Caco-2 (cell line): ENCODE measurements around the gene DR1. TPM values are rescaled to one million over a fixed set of nuclear protein-coding genes. Genes with fewer than 3 reads are reported as not detected.
A peak's percentile ranks its signal among the peaks of the same experiment; 100 is the strongest.

Experiments
- BruUV-seq: library from RNA; stranded (reverse); fragments of 400-500 nt; replicated peaks from 2 replicates; lab custom pipeline; 2021; lab: Mats Ljungman, UMichigan
- CTCF ChIA-PET: fragments of 300-600 bp; sonication (Branson Sonifier 250); formaldehyde crosslinking; loops from one replicate; lab custom pipeline; 2022; ENCODE audit warnings: antibody characterized with exemption; lab: Charles Lee
- POLR2A ChIA-PET: fragments of 300-600 bp; sonication (Branson Sonifier 250); formaldehyde crosslinking; loops from one replicate; lab custom pipeline; 2022; ENCODE audit warnings: antibody characterized with exemption; lab: Charles Lee
- DNase-seq, 2 experiments: peaks; one replicate each; pipeline versions ENCODE4 v3.0.0 to v3.0.0-alpha.2; 2020 to 2022
- H3K27me3 ChIP-seq: replicated peaks from 2 replicates; pipeline ENCODE4 v1.6.0; 2011; ENCODE audit warnings: low read length; ENCODE audit not compliant: control insufficient read depth, insufficient read depth
- H3K36me3 ChIP-seq: 2 replicates; pipeline ENCODE4 v1.5.1; 2011; ENCODE audit warnings: low read length; ENCODE audit not compliant: control insufficient read depth, insufficient read depth
- H3K4me1 ChIP-seq: fragments of 250-450 bp; sonication (Bioruptor Pico); 2 replicates; pipeline ENCODE4 v1.5.1; 2020; ENCODE audit warnings: mild to moderate bottlenecking
- H3K4me3 ChIP-seq: 2 replicates; pipeline ENCODE4 v1.5.1; 2011; ENCODE audit warnings: low read depth, mild to moderate bottlenecking, control low read depth, low read length
- H3K9me3 ChIP-seq: fragments of 250-450 bp; sonication (Bioruptor Pico); 2 replicates; pipeline ENCODE4 v1.5.1; 2020; ENCODE audit warnings: mild to moderate bottlenecking, moderate library complexity
- H3K27ac Mint-ChIP-seq: one replicate; pipeline ENCODE4 v1.8.0; 2022; ENCODE audit warnings: mixed read lengths; ENCODE audit not compliant: unreplicated experiment
- H3K27me3 Mint-ChIP-seq: one replicate; pipeline ENCODE4 v1.8.0; 2022; ENCODE audit warnings: mixed read lengths; ENCODE audit not compliant: insufficient read depth, unreplicated experiment
- H3K36me3 Mint-ChIP-seq: one replicate; pipeline ENCODE4 v1.8.0; 2022; ENCODE audit warnings: mild to moderate bottlenecking, mixed read lengths; ENCODE audit not compliant: insufficient read depth, unreplicated experiment
- H3K4me1 Mint-ChIP-seq: one replicate; pipeline ENCODE4 v1.8.0; 2022; ENCODE audit warnings: low read depth, mixed read lengths; ENCODE audit not compliant: unreplicated experiment
- H3K4me3 Mint-ChIP-seq: one replicate; pipeline ENCODE4 v1.8.0; 2022; ENCODE audit warnings: mild to moderate bottlenecking, moderate library complexity, mixed read lengths; ENCODE audit not compliant: unreplicated experiment
- H3K9me3 Mint-ChIP-seq: one replicate; pipeline ENCODE4 v1.8.0; 2022; ENCODE audit warnings: mixed read lengths; ENCODE audit not compliant: unreplicated experiment
- intact Hi-C: fragments of 100-400 bp; cut with micrococcal nuclease; formaldehyde crosslinking; loops from one replicate; pipeline ENCODE4 v1.10.0; 2022; ENCODE audit not compliant: unreplicated experiment
- total RNA-seq: library from RNA; stranded (reverse); gene quantifications from 2 replicates; pipeline ENCODE4 v1.2.3, GENCODE V29; 2022
- TF ChIP-seq, protein P1 (sequence below), 2 experiments: fragments of 200-600 bp in 1 of 2; IDR thresholded peaks; 1 replicate in 1 of 2; 2 replicates in 1 of 2; pipeline versions ENCODE4 v1.5.1 to v1.8.0; 2011 to 2022; ENCODE audit warnings: antibody characterized with exemption in 1 of 2, control low read depth in 1 of 2, inconsistent platforms in 1 of 2, low read depth in 1 of 2, low read length in 1 of 2, mild to moderate bottlenecking in 1 of 2, moderate library complexity in 1 of 2; ENCODE audit not compliant: insufficient read depth in 1 of 2, severe bottlenecking in 1 of 2, unreplicated experiment in 1 of 2

DR1 gene
- total RNA-seq, 1 experiment from 2014 or later, result 30.5 TPM

DNA sequence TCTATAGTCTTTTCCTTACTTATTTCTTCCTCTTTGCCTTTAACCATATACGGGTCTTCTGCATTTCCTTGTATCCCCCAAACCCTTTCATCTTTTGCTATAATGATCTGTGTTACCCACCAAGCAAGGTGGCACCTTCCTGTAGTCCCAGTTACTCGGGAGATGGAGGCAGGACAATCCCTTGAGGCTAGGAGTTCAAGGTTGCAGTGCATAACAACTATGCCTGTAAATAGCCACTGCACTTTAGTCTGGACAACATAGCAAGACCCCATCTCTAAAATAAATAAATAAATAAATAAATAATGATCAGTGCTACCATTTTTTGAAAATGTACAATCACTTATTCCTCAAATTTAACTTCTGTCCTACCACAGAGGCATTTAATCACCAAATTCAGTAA, 11.5 kb downstream of the DR1 start:
- Histone ChIP-seq H3K27me3 (no peaks in the 10 kb centered on the region), H3K4me1 (no peaks in the 10 kb centered on the region), H3K9me3 (no peaks in the 10 kb centered on the region), H3K4me3 (no peak overlapping the region), H3K36me3 (no peaks in the 10 kb centered on the region; the same call in 1 of the 2 replicates)
- Mint-ChIP-seq H3K9me3 (no peaks in the 10 kb centered on the region), H3K4me3 (no peak overlapping the region), H3K4me1 (no peaks in the 10 kb centered on the region), H3K36me3 (peaks cover 35% of the 10 kb centered on the region), H3K27me3 (no peaks in the 10 kb centered on the region), H3K27ac (no peak overlapping the region)
- no peak for DNase-seq
- intact Hi-C loops, result no loop called here
- ChIA-PET POLR2A (no interaction called here), CTCF (no interaction called here)
- no TSS peak for BruUV-seq
- TF ChIP-seq, protein P1, sequence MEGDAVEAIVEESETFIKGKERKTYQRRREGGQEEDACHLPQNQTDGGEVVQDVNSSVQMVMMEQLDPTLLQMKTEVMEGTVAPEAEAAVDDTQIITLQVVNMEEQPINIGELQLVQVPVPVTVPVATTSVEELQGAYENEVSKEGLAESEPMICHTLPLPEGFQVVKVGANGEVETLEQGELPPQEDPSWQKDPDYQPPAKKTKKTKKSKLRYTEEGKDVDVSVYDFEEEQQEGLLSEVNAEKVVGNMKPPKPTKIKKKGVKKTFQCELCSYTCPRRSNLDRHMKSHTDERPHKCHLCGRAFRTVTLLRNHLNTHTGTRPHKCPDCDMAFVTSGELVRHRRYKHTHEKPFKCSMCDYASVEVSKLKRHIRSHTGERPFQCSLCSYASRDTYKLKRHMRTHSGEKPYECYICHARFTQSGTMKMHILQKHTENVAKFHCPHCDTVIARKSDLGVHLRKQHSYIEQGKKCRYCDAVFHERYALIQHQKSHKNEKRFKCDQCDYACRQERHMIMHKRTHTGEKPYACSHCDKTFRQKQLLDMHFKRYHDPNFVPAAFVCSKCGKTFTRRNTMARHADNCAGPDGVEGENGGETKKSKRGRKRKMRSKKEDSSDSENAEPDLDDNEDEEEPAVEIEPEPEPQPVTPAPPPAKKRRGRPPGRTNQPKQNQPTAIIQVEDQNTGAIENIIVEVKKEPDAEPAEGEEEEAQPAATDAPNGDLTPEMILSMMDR (IDR thresholded peaks at IDR 0.05; ENCODE audit: insufficient read depth in 1 of 2, low read depth in 1 of 2, low read length in 1 of 2, severe bottlenecking in 1 of 2, unreplicated experiment in 1 of 2), result no peak

DNA sequence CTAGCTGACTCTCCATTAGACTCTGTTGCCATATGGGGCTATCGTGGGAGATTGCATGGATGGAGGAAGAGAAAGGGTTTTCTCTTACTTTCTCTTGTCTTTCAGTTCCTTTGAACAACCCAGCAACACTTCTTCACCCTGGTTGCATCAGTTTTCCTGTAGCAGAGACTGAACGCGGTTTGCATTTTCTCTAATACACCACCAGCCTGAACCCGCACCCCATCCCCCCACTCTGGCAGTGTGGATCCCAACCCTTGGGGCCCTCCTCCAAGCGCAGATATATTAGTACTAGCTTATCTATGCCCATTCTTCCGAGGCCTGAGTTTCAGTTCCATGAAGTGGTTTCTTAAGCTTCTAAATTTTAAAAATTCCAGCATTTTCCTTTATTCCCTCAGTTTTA, 12.6 kb downstream of the DR1 start:
- no peaks in the 10 kb centered on the region for H3K9me3 ChIP-seq
- Mint-ChIP-seq H3K4me3 (no peak overlapping the region), H3K27ac (peak overlapping the region; percentile 8), H3K36me3 (peaks cover 41% of the 10 kb centered on the region), H3K4me1 (no peaks in the 10 kb centered on the region), H3K9me3 (no peaks in the 10 kb centered on the region), H3K27me3 (no peaks in the 10 kb centered on the region)
- DNase-seq, result no peak
- intact Hi-C loops, result no loop called here
- ChIA-PET CTCF (no interaction called here), POLR2A (no interaction called here)
- BruUV-seq, result no TSS peak
- H3K4me1 ChIP-seq, result no peaks in the 10 kb centered on the region
- no peaks in the 10 kb centered on the region for H3K27me3 ChIP-seq
- no peak overlapping the region for H3K4me3 ChIP-seq
- TF ChIP-seq, protein P1 (IDR thresholded peaks at IDR 0.05; ENCODE audit: insufficient read depth in 1 of 2, low read depth in 1 of 2, low read length in 1 of 2, severe bottlenecking in 1 of 2, unreplicated experiment in 1 of 2), result no peak
- no peaks in the 10 kb centered on the region; the same call in 1 of the 2 replicates for H3K36me3 ChIP-seq

DNA sequence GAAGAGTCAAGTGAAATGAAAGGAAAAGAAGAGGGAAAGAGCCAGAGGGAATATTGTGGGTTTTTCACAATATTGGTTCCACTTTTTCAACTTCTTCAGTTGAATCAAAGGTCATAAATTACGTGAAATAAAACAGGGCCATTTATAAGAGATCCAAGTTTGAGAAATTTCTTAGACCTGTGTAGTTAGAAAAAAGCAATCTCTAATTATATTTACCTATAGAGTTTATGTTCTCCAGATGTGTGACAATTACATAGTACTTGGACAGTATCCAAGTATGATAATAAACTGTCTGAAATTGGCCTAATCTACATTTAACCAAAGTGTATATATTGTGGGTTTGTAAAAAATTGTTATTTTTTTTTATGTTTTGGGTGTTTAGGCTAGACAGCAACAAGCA, 14.4 kb downstream of the DR1 start:
- ChIA-PET CTCF (no interaction called here), POLR2A (no interaction called here)
- Mint-ChIP-seq H3K9me3 (no peaks in the 10 kb centered on the region), H3K27ac (no peak overlapping the region), H3K4me3 (no peak overlapping the region), H3K27me3 (no peaks in the 10 kb centered on the region), H3K4me1 (no peaks in the 10 kb centered on the region), H3K36me3 (peaks cover 52% of the 10 kb centered on the region)
- intact Hi-C loops, result no loop called here
- Histone ChIP-seq H3K4me1 (no peaks in the 10 kb centered on the region), H3K9me3 (no peaks in the 10 kb centered on the region), H3K36me3 (no peaks in the 10 kb centered on the region), H3K4me3 (no peak overlapping the region), H3K27me3 (no peaks in the 10 kb centered on the region)
- TF ChIP-seq, protein P1 (IDR thresholded peaks at IDR 0.05; ENCODE audit: insufficient read depth in 1 of 2, low read depth in 1 of 2, low read length in 1 of 2, severe bottlenecking in 1 of 2, unreplicated experiment in 1 of 2), result no peak
- BruUV-seq, result no TSS peak
- no peak for DNase-seq
